IMR-90 (cell line): Measurements from ENCODE around the gene NES.

Source experiments
- CTCF ChIP-seq: conservative IDR thresholded peaks from 2 replicates; pipeline ENCODE4 v1.5.1; 2012; ENCODE audit warnings: mild to moderate bottlenecking, low read depth, low read length, improper control_type of control experiment
- RCOR1 ChIP-seq: IDR thresholded peaks from 2 replicates; pipeline ENCODE4 v1.6.1; 2012; ENCODE audit warnings: mild to moderate bottlenecking, low read length, improper control_type of control experiment; ENCODE audit not compliant: insufficient replicate concordance

DNA sequence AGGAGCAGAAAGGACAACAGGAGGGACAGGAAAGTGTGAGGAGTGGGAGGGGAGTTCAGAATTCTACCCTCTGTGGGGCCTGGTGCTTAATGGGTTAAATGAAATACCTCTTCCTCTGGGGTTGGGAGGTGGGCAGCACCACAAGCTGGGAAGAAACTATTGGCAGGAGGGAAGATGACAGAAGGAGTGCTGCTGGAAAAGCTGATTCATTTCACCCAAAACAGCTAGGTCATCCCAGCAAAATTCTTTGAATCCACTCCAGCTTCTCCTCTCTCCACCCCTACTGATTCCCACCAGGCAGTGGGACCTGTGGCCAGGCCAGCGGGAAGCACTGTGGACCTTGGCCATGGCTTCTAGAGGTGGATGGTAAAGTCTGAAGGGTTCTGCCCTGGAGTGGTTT lies 22.5 kb downstream of the NES start:
- TF ChIP-seq CTCF: no peak
- TF ChIP-seq RCOR1: no peak
